IPS-NIHi7 (cell line): ENCODE data around the gene MYOD1.
A peak's percentile ranks its signal among the peaks of the same experiment; 100 is the strongest.

Source experiments
- DNase-seq: peaks from one replicate; pipeline ENCODE4 v3.0.0; 2012; ENCODE audit warnings: mixed read lengths; ENCODE audit errors: extremely low spot score

The MYOD1 gene

GRCh38 chr11:17734986-17735817 is 15.8 kb downstream of the MYOD1 start:
- peak; percentile 83 for DNase-seq

- peak; percentile 44 for DNase-seq
Observed at GRCh38 chr11:17735818-17736578, 16.6 kb downstream of the MYOD1 start.

- no peak for DNase-seq
Observed at GRCh38 chr11:17736579-17736893, 17.2 kb downstream of the MYOD1 start.

- no peak for DNase-seq
Observed at GRCh38 chr11:17736930-17737817, 17.8 kb downstream of the MYOD1 start.

- no peak for DNase-seq
Observed at GRCh38 chr11:17738151-17738973, 19.0 kb downstream of the MYOD1 start.

- no peak for DNase-seq
Observed at GRCh38 chr11:17739945-17740338, 20.6 kb downstream of the MYOD1 start.

GRCh38 chr11:17740649-17741235 is 21.4 kb downstream of the MYOD1 start:
- no peak for DNase-seq

- DNase-seq = no peak
Observed at GRCh38 chr11:17741487-17741886, 22.1 kb downstream of the MYOD1 start.

- DNase-seq = no peak
Observed at GRCh38 chr11:17742019-17742418, 22.6 kb downstream of the MYOD1 start.

- no peak for DNase-seq
Observed at GRCh38 chr11:17743026-17743807, 23.8 kb downstream of the MYOD1 start.

GRCh38 chr11:17743808-17744119 is 24.4 kb downstream of the MYOD1 start:
- no peak for DNase-seq

GRCh38 chr11:17744151-17744940 is 25.0 kb downstream of the MYOD1 start:
- no peak for DNase-seq

- DNase-seq = no peak
Observed at GRCh38 chr11:17745023-17745772, 25.8 kb downstream of the MYOD1 start.

GRCh38 chr11:17746096-17746495 is 26.7 kb downstream of the MYOD1 start:
- no peak for DNase-seq

GRCh38 chr11:17747131-17747955 is 28.0 kb downstream of the MYOD1 start:
- no peak for DNase-seq

- DNase-seq = no peak
Observed at GRCh38 chr11:17748044-17748443, 28.7 kb downstream of the MYOD1 start.

- DNase-seq = no peak
Observed at GRCh38 chr11:17748761-17749721, 29.7 kb downstream of the MYOD1 start.
